A549 (cell line): Measurements from ENCODE around the gene NTM. TPM values are rescaled to one million over a fixed set of nuclear protein-coding genes. Genes with fewer than 3 reads are reported as not detected.

ENCODE experiments used
- ATAC-seq, 2 experiments: fragments of 200-7000 bp in 1 of 2; fragments of >200 bp in 1 of 2; cut with Nextera tagmentation in 1 of 2; cut with Tn5 transposase in 1 of 2; 3 replicates each; pipeline versions ENCODE4 v1.8.0 to v1.9.1; 2018 to 2020; ENCODE audit warnings: mild to moderate bottlenecking in 1 of 2, moderate library complexity in 1 of 2
- CTCF ChIA-PET: fragments of 300-600 bp; sonication (Branson Sonifier 250); formaldehyde crosslinking; extraction: SDS; loops from one replicate; lab custom pipeline; 2021; ENCODE audit warnings: antibody characterized with exemption, inconsistent platforms; lab: Yijun Ruan, JAX
- POLR2A ChIA-PET: fragments of 350-600 bp; formaldehyde crosslinking; extraction: SDS; loops from one replicate; lab custom pipeline; 2021; ENCODE audit warnings: antibody characterized with exemption, inconsistent platforms; lab: Yijun Ruan, JAX
- DNase-seq, 2 experiments: peaks; one replicate each; pipeline versions ENCODE4 v3.0.0 to v3.0.0-alpha.2; 2011 to 2016; ENCODE audit warnings: low read depth in 1 of 2, low spot score in 1 of 2
- FAIRE-seq: peaks from 2 replicates; lab custom pipeline; 2011; peaks lifted over from hg19 to GRCh38; lab: Jason Lieb, UNC
- H3K27ac ChIP-seq, 2 experiments: fragments of >200 bp; sonication (Bioruptor Twin); formaldehyde crosslinking; 3 replicates each; pipeline ENCODE4 v1.5.1; 2016 to 2017
- H3K4me1 ChIP-seq: fragments of >200 bp; sonication (Bioruptor Twin); formaldehyde crosslinking; 3 replicates; pipeline ENCODE4 v1.6.1; 2016
- H3K4me2 ChIP-seq: fragments of >200 bp; sonication (Bioruptor Twin); formaldehyde crosslinking; 3 replicates; pipeline ENCODE4 v1.6.1; 2016
- H3K4me3 ChIP-seq: fragments of >200 bp; sonication (Bioruptor Twin); formaldehyde crosslinking; 3 replicates; pipeline ENCODE4 v1.5.1; 2016
- H3K9me3 ChIP-seq: fragments of >200 bp; sonication (Bioruptor Twin); formaldehyde crosslinking; 3 replicates; pipeline ENCODE4 v1.6.1; 2016
- ATOH8 ChIP-seq: fragments of 250-450 bp; sonication (Bioruptor Pico); IDR thresholded peaks from 2 replicates; pipeline ENCODE4 v1.5.0; 2020; ENCODE audit warnings: low read depth, mild to moderate bottlenecking, moderate library complexity
- BHLHE40 ChIP-seq: IDR thresholded peaks from 2 replicates; pipeline ENCODE4 v1.6.1; 2012; ENCODE audit warnings: low read depth, low read length, inconsistent platforms
- CBX8 ChIP-seq: fragments of 200-600 bp; sonication (generic); IDR thresholded peaks from 2 replicates; pipeline ENCODE4 v1.6.1; 2016
- CHD4 ChIP-seq: fragments of 200-600 bp; sonication (generic); IDR thresholded peaks from 2 replicates; pipeline ENCODE4 v1.6.1; 2016; ENCODE audit warnings: antibody characterized with exemption, mild to moderate bottlenecking, borderline replicate concordance
- E2F6 ChIP-seq: IDR thresholded peaks from 2 replicates; pipeline ENCODE4 v1.6.1; 2012; ENCODE audit warnings: low read depth, borderline replicate concordance
- EHF ChIP-seq: fragments of 250-450 bp; sonication (Bioruptor Pico); IDR thresholded peaks from 2 replicates; pipeline ENCODE4 v1.5.0; 2020; ENCODE audit warnings: mild to moderate bottlenecking
- ELK1 ChIP-seq: fragments of 150-350 bp; IDR thresholded peaks from 2 replicates; pipeline ENCODE4 v1.6.1; 2014; ENCODE audit warnings: low read depth, mild to moderate bottlenecking, low read length
- FOSL2 ChIP-seq, 2 experiments: fragments of 450-650 bp in 1 of 2; fragments of >200 bp in 1 of 2; sonication (Bioruptor Twin) in 1 of 2; formaldehyde crosslinking; IDR thresholded peaks; 2 replicates each; pipeline versions ENCODE4 v1.5.0 to v1.6.1; 2016 to 2020; ENCODE audit warnings: mild to moderate bottlenecking in 1 of 2, moderate library complexity in 1 of 2
- FOXS1 ChIP-seq: fragments of 250-450 bp; sonication (Bioruptor Pico); IDR thresholded peaks from 2 replicates; pipeline ENCODE4 v1.5.0; 2020; ENCODE audit warnings: mild to moderate bottlenecking, moderate library complexity
- HDAC2 ChIP-seq: fragments of 200-600 bp; sonication (generic); IDR thresholded peaks from 2 replicates; pipeline ENCODE4 v1.6.1; 2016
- HES2 ChIP-seq: fragments of >200 bp; sonication (Bioruptor Twin); formaldehyde crosslinking; IDR thresholded peaks from 2 replicates; pipeline ENCODE4 v1.6.1; 2016
- HOXB5 ChIP-seq: fragments of 250-450 bp; sonication (Bioruptor Pico); IDR thresholded peaks from 2 replicates; pipeline ENCODE4 v1.5.0; 2020; ENCODE audit warnings: mild to moderate bottlenecking, moderate library complexity
- JUN ChIP-seq, 2 experiments: fragments of >200 bp; sonication (Bioruptor Twin); formaldehyde crosslinking; IDR thresholded peaks; 2 replicates in 1 of 2; 3 replicates in 1 of 2; pipeline ENCODE4 v1.6.1; 2016 to 2017
- JUNB ChIP-seq: fragments of >200 bp; sonication (Bioruptor Twin); formaldehyde crosslinking; IDR thresholded peaks from 2 replicates; pipeline ENCODE4 v1.6.1; 2016
- KDM5A ChIP-seq: fragments of 200-600 bp; sonication (generic); IDR thresholded peaks from 2 replicates; pipeline ENCODE4 v1.6.1; 2016; ENCODE audit warnings: antibody characterized with exemption, mild to moderate bottlenecking
- MAFK ChIP-seq: fragments of 450-650 bp; IDR thresholded peaks from 2 replicates; pipeline ENCODE4 v1.6.1; 2014; ENCODE audit not compliant: partially characterized antibody
- MAX ChIP-seq: IDR thresholded peaks from 2 replicates; pipeline ENCODE4 v1.6.1; 2012
- MAZ ChIP-seq: fragments of 150-350 bp; IDR thresholded peaks from 2 replicates; pipeline ENCODE4 v1.6.1; 2014; ENCODE audit warnings: antibody characterized with exemption, low read depth, low read length, borderline replicate concordance
- MYC ChIP-seq: IDR thresholded peaks from 2 replicates; pipeline ENCODE4 v1.6.1; 2012; ENCODE audit warnings: mild to moderate bottlenecking, inconsistent platforms, low read length, improper control_type of control experiment, borderline replicate concordance
- NFE2L2 ChIP-seq: fragments of 150-350 bp; conservative IDR thresholded peaks from 2 replicates; pipeline ENCODE4 v1.6.1; 2014; ENCODE audit warnings: low read length
- NPAS2 ChIP-seq: fragments of 250-450 bp; sonication (Bioruptor Pico); IDR thresholded peaks from 2 replicates; pipeline ENCODE4 v1.8.0; 2022; ENCODE audit warnings: mild to moderate bottlenecking, moderate library complexity, borderline replicate concordance
- PBX3 ChIP-seq: IDR thresholded peaks from 2 replicates; pipeline ENCODE4 v1.6.1; 2012
- POLR2AphosphoS2 ChIP-seq: conservative IDR thresholded peaks from 2 replicates; pipeline ENCODE4 v1.6.1; 2012; ENCODE audit warnings: low read length, improper control_type of control experiment, inconsistent platforms
- RCOR1 ChIP-seq: fragments of 150-350 bp; IDR thresholded peaks from 2 replicates; pipeline ENCODE4 v1.6.1; 2014; ENCODE audit warnings: antibody characterized with exemption, low read length, low read depth
- RFX5 ChIP-seq: fragments of 450-650 bp; IDR thresholded peaks from 2 replicates; pipeline ENCODE4 v1.7.1; 2014; ENCODE audit warnings: antibody characterized with exemption, mild to moderate bottlenecking, moderate library complexity
- TFCP2L1 ChIP-seq: fragments of 250-450 bp; sonication (Bioruptor Pico); IDR thresholded peaks from 2 replicates; pipeline ENCODE4 v1.5.0; 2021; ENCODE audit warnings: mild to moderate bottlenecking
- ZNF302 ChIP-seq: fragments of 250-450 bp; sonication (Bioruptor Pico); IDR thresholded peaks from 2 replicates; pipeline ENCODE4 v1.9.0; 2021; ENCODE audit warnings: inconsistent platforms, mild to moderate bottlenecking, moderate library complexity
- ZSCAN20 ChIP-seq: fragments of 250-450 bp; sonication (Bioruptor Pico); IDR thresholded peaks from 2 replicates; pipeline ENCODE4 v1.8.0; 2022; ENCODE audit warnings: mild to moderate bottlenecking, moderate library complexity
- WGBS: methylation state at CpG from one replicate; pipeline ENCODE4 v1.1.6; 2017; ENCODE audit errors: missing lambda C conversion rate; 5-methylcytosine and 5-hydroxymethylcytosine counted together
- polyA plus RNA-seq, 4 experiments: library from polyadenylated mRNA; depleted of rRNA in 3 of 4; stranded (reverse); fragments of >200 nt; fragmentation: RNase III in 1 of 4; extraction: RNeasy Plus Mini Kit Qiagen cat#74134 plus additional on column Dnase treatment in 1 of 4; gene quantifications; 2 replicates in 3 of 4; 3 replicates in 1 of 4; pipeline ENCODE4 v1.2.3, GENCODE V29; 2011 to 2017
- TF ChIP-seq, protein P1 (sequence below): fragments of 200-600 bp; sonication (generic); IDR thresholded peaks from 2 replicates; pipeline ENCODE4 v1.6.1; 2016; ENCODE audit warnings: antibody characterized with exemption, mild to moderate bottlenecking, moderate library complexity

Gene NTM
- polyA plus RNA-seq, 2 of the 4 experiments (the other 2 are of a cell fraction): not detected

GRCh38 chr11:131386408-131386807 is 16.0 kb downstream of the NTM start (continued):
- TF ChIP-seq PBX3: no peak
- no peak for TF ChIP-seq NPAS2 (CRISPR knock-in tag)
- no peak for TF ChIP-seq TFCP2L1
- TF ChIP-seq MAFK: no peak
- no peak for TF ChIP-seq HES2
- no peak for TF ChIP-seq BHLHE40

DNA sequence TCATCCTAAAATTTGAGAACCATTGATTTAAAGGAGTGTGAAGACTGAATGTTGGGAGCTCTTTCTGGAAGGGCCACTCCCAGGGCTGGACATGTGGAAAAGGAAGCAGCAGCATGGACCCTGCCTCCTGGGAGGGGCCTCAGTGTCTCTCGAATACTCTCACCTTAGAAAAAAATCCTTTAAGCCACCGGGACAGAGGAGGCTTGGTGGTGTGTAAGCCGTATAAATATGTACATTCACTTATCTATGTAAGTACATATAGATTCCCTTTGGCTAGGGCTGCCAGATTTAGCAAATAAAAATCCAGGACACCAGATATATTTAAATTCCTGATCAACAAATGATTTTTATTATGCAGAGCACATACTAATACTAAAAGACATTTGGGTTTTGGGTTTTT is 17.6 kb downstream of the NTM start:
- WGBS: 3% methylated on average over 3 of the region's 3 CpGs
- no peak for TF ChIP-seq CBX8
- no peak for TF ChIP-seq ATOH8 (CRISPR knock-in tag)
- no peak for TF ChIP-seq ZSCAN20 (CRISPR knock-in tag)
- TF ChIP-seq NFE2L2: no peak
- TF ChIP-seq HES2: no peak
- no peak for TF ChIP-seq EHF (CRISPR knock-in tag)
- TF ChIP-seq HOXB5 (CRISPR knock-in tag): no peak
- no peak for TF ChIP-seq ZNF302 (CRISPR knock-in tag)
- no peak for TF ChIP-seq MAX
- no peak for TF ChIP-seq RFX5
- TF ChIP-seq FOSL2 (IDR thresholded peaks at IDR 0.05): no peak
- no peak for TF ChIP-seq FOSL2 (CRISPR knock-in tag; IDR thresholded peaks at IDR 0.05)
- Histone ChIP-seq H3K4me3 (no peak overlapping the region), H3K4me2 (no peak overlapping the region), H3K27ac (no peak overlapping the region), H3K4me1 (no peaks in the 10 kb centered on the region), H3K9me3 (no peaks in the 10 kb centered on the region)
- FAIRE-seq (no peak), ATAC-seq (no peak), DNase-seq (no peak)
- POLR2A ChIA-PET: no interaction called here
- CTCF ChIA-PET: no interaction called here

DNA sequence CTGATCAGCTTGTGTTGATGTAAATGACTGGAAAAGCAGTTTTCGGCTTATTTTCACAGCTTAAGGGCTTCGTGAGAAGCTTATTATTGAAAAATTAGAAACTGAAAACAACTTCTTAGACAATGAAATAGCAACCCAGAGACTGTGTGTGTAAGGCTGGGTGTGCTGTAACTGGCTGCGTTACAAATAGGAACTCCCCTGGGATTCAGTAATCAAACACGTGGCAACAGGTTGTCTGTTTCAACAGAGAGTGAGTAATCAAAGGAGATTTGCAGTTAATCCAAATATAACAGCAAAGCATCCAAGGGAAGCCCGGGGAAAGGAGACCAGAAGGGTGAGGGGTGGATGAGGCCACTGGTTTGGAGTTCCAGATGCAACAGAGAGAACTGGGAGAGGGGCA is 19.2 kb downstream of the NTM start:
- FAIRE-seq (no peak), DNase-seq (no peak), ATAC-seq (no peak)
- WGBS: 20% methylated on average over 5 of the region's 5 CpGs
- no peak overlapping the region for H3K4me3 ChIP-seq
- no peaks in the 10 kb centered on the region for H3K4me1 ChIP-seq
- H3K9me3 ChIP-seq: no peaks in the 10 kb centered on the region
- no peak overlapping the region for H3K27ac ChIP-seq
- ChIA-PET CTCF (no interaction called here), POLR2A (no interaction called here)
- no peak overlapping the region for H3K4me2 ChIP-seq
- no peak for TF ChIP-seq HES2
- TF ChIP-seq KDM5A: no peak
- no peak for TF ChIP-seq FOXS1
- TF ChIP-seq JUNB: no peak
- TF ChIP-seq ELK1: no peak
- TF ChIP-seq MYC: no peak
- TF ChIP-seq E2F6: no peak
- no peak for TF ChIP-seq HDAC2
- TF ChIP-seq JUN (IDR thresholded peaks at IDR 0.05): no peak
- TF ChIP-seq NFE2L2: no peak
- TF ChIP-seq CHD4: no peak
- no peak for TF ChIP-seq MAZ
- TF ChIP-seq, protein P1, sequence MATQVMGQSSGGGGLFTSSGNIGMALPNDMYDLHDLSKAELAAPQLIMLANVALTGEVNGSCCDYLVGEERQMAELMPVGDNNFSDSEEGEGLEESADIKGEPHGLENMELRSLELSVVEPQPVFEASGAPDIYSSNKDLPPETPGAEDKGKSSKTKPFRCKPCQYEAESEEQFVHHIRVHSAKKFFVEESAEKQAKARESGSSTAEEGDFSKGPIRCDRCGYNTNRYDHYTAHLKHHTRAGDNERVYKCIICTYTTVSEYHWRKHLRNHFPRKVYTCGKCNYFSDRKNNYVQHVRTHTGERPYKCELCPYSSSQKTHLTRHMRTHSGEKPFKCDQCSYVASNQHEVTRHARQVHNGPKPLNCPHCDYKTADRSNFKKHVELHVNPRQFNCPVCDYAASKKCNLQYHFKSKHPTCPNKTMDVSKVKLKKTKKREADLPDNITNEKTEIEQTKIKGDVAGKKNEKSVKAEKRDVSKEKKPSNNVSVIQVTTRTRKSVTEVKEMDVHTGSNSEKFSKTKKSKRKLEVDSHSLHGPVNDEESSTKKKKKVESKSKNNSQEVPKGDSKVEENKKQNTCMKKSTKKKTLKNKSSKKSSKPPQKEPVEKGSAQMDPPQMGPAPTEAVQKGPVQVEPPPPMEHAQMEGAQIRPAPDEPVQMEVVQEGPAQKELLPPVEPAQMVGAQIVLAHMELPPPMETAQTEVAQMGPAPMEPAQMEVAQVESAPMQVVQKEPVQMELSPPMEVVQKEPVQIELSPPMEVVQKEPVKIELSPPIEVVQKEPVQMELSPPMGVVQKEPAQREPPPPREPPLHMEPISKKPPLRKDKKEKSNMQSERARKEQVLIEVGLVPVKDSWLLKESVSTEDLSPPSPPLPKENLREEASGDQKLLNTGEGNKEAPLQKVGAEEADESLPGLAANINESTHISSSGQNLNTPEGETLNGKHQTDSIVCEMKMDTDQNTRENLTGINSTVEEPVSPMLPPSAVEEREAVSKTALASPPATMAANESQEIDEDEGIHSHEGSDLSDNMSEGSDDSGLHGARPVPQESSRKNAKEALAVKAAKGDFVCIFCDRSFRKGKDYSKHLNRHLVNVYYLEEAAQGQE: no peak
- no peak for TF ChIP-seq CBX8
- TF ChIP-seq POLR2AphosphoS2: no peak
- no peak for TF ChIP-seq FOSL2 (IDR thresholded peaks at IDR 0.05)
- no peak for TF ChIP-seq FOSL2 (CRISPR knock-in tag; IDR thresholded peaks at IDR 0.05)
- TF ChIP-seq RCOR1: no peak
